CD14-positive monocyte (primary cell): ENCODE data around the gene HAVCR2. TPM values are rescaled to one million over a fixed set of nuclear protein-coding genes. Genes with fewer than 3 reads are reported as not detected.

Experiments
- DNase-seq, 3 donors: peaks; one replicate each; pipeline ENCODE4 v3.0.0-alpha.2; 2011 to 2022
- H2AFZ ChIP-seq: 2 replicates; pipeline ENCODE4 v1.6.0; 2012; ENCODE audit warnings: mild to moderate bottlenecking, low read depth, low read length, inconsistent platforms; ENCODE audit not compliant: insufficient read depth, poor library complexity, severe bottlenecking
- H3K27ac ChIP-seq, 2 donors: 1 replicate in 1 of 2; 2 replicates in 1 of 2; pipeline ENCODE4 v1.5.1; 2012 to 2013; ENCODE audit warnings: low read length in 2 of 2, control low read depth in 1 of 2, inconsistent platforms in 1 of 2, low read depth in 1 of 2, mild to moderate bottlenecking in 1 of 2
- H3K27me3 ChIP-seq, 2 donors: one replicate each; pipeline versions ENCODE4 v1.6.0 to v1.6.1; 2011 to 2013; ENCODE audit warnings: low read length in 2 of 2; ENCODE audit not compliant: control insufficient read depth in 2 of 2, insufficient read depth in 2 of 2
- H3K36me3 ChIP-seq, 2 donors: replicated peaks in 1 of 2; 1 replicate in 1 of 2; 2 replicates in 1 of 2; pipeline versions ENCODE4 v1.5.1 to v1.6.1; 2012 to 2013; ENCODE audit warnings: low read length in 2 of 2, control low read depth in 1 of 2, inconsistent platforms in 1 of 2, mild to moderate bottlenecking in 1 of 2; ENCODE audit not compliant: insufficient read depth in 2 of 2, control insufficient read depth in 1 of 2
- H3K4me1 ChIP-seq, 2 donors: 1 replicate in 1 of 2; 2 replicates in 1 of 2; pipeline versions ENCODE4 v1.5.1 to v1.6.1; 2012 to 2013; ENCODE audit warnings: low read length in 2 of 2, control low read depth in 1 of 2, inconsistent platforms in 1 of 2, mild to moderate bottlenecking in 1 of 2, moderate library complexity in 1 of 2; ENCODE audit not compliant: insufficient read depth in 2 of 2, control insufficient read depth in 1 of 2
- H3K4me2 ChIP-seq: replicated peaks from 2 replicates; pipeline ENCODE3; 2012; ENCODE audit warnings: low read length, moderate library complexity, mild to moderate bottlenecking; ENCODE audit not compliant: poor library complexity, severe bottlenecking; ENCODE audit errors: extremely low read depth
- H3K4me3 ChIP-seq, 3 experiments: fragments of 200-600 bp in 1 of 3; sonication (generic) in 1 of 3; replicated peaks in 1 of 3; 1 replicate in 2 of 3; 2 replicates in 1 of 3; pipeline ENCODE4 v1.5.1; 2011 to 2013; ENCODE audit warnings: low read length in 3 of 3, mild to moderate bottlenecking in 3 of 3, control low read depth in 2 of 3, low read depth in 2 of 3, inconsistent platforms in 1 of 3, moderate library complexity in 1 of 3
- H3K79me2 ChIP-seq: 2 replicates; pipeline ENCODE4 v1.6.0; 2012; ENCODE audit warnings: mild to moderate bottlenecking, control low read depth, inconsistent platforms, low read length, moderate library complexity; ENCODE audit not compliant: insufficient read depth
- H3K9ac ChIP-seq: 2 replicates; pipeline ENCODE4 v1.6.0; 2017; ENCODE audit warnings: low read length, mild to moderate bottlenecking; ENCODE audit not compliant: insufficient read depth, poor library complexity, severe bottlenecking
- H3K9me3 ChIP-seq, 2 donors: replicated peaks in 1 of 2; 1 replicate in 1 of 2; 2 replicates in 1 of 2; pipeline versions ENCODE4 v1.5.1 to v1.6.1; 2012 to 2013; ENCODE audit warnings: low read length in 2 of 2, control low read depth in 1 of 2; ENCODE audit not compliant: control insufficient read depth in 1 of 2, insufficient read depth in 1 of 2
- H4K20me1 ChIP-seq: 2 replicates; pipeline ENCODE4 v1.6.0; 2012; ENCODE audit warnings: mild to moderate bottlenecking, low read length, control low read depth, moderate library complexity; ENCODE audit not compliant: insufficient read depth
- H3K27ac Mint-ChIP-seq, 7 donors: one replicate each; pipeline ENCODE4 v1.8.0; 2020; ENCODE audit warnings: mild to moderate bottlenecking in 7 of 7, mixed read lengths in 7 of 7, moderate library complexity in 6 of 7, inconsistent platforms in 2 of 7
- H3K27me3 Mint-ChIP-seq, 3 donors: one replicate each; pipeline ENCODE4 v1.8.0; 2021 to 2022; ENCODE audit warnings: low read depth in 3 of 3, mild to moderate bottlenecking in 3 of 3, mixed read lengths in 3 of 3, moderate library complexity in 3 of 3, inconsistent platforms in 1 of 3
- H3K36me3 Mint-ChIP-seq, 2 donors: one replicate each; pipeline ENCODE4 v1.8.0; 2020; ENCODE audit warnings: mixed read lengths in 2 of 2, inconsistent platforms in 1 of 2, mild to moderate bottlenecking in 1 of 2
- H3K4me1 Mint-ChIP-seq: one replicate; pipeline ENCODE4 v1.8.0; 2020; ENCODE audit warnings: mild to moderate bottlenecking, mixed read lengths
- H3K4me3 Mint-ChIP-seq, 2 donors: one replicate each; pipeline ENCODE4 v1.8.0; 2020; ENCODE audit warnings: mild to moderate bottlenecking in 2 of 2, mixed read lengths in 2 of 2, moderate library complexity in 1 of 2
- H3K9me3 Mint-ChIP-seq, 7 donors: one replicate each; pipeline ENCODE4 v1.8.0; 2020 to 2022; ENCODE audit warnings: mixed read lengths in 7 of 7, mild to moderate bottlenecking in 6 of 7, moderate library complexity in 6 of 7, inconsistent platforms in 2 of 7
- WGBS: methylation state at CpG from one replicate; pipeline ENCODE4 v1.1.5; 2013; ENCODE audit warnings: missing lambda C conversion rate; ENCODE audit not compliant: insufficient coverage; 5-methylcytosine and 5-hydroxymethylcytosine counted together
- intact Hi-C, 2 donors: fragments of 100-400 bp; cut with micrococcal nuclease; formaldehyde crosslinking; loops; one replicate each; pipeline versions ENCODE4 v1.15.0 to v1.15.1; 2023
- polyA plus RNA-seq, 3 donors: library from polyadenylated mRNA; depleted of rRNA in 1 of 3; unstranded in 2 of 3; stranded (reverse) in 1 of 3; fragments of 300-500 nt in 2 of 3; fragments of >200 nt in 1 of 3; fragmentation: Illumina TruSeq in 2 of 3; gene quantifications; 1 replicate in 2 of 3; 2 replicates in 1 of 3; pipeline ENCODE4 v1.2.3, GENCODE V29; 2012 to 2021
- TF ChIP-seq, protein P1 (sequence below): fragments of 200-600 bp; IDR thresholded peaks from one replicate; pipeline ENCODE4 v1.8.0; 2022; ENCODE audit warnings: antibody characterized with exemption, mild to moderate bottlenecking

The HAVCR2 gene
- polyA plus RNA-seq, 3 donors = 33.1 to 56.8 (median 45.0) TPM

DNA sequence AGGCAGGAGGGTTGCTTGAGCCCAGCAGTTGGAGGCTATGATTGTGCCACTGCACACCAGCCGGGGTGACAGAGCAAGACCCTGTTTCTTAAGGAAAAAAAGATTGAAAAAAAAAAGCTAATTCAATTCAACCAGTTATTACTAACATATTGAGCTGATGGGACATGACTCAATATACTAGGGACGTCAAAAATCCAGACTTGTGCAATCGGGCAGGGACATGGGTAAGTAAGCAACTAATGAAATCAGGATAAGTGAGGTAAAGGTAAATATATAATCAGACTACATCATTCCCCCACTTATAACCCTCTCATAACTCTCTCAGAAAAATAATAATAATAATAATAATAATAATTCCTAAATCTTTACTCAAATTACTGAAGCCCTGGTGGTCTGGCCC lies 49.0 kb downstream of the HAVCR2 start:
- peak overlapping the region in 1 of 7 donors; percentile 25 for H3K27ac Mint-ChIP-seq
- H3K4me3 Mint-ChIP-seq = no peak overlapping the region
- Histone ChIP-seq H3K4me3 (no peak overlapping the region), H3K27me3 (no peaks in the 10 kb centered on the region), H3K9ac (no peak overlapping the region), H4K20me1 (no peaks in the 10 kb centered on the region), H3K4me2 (no peak overlapping the region), H3K9me3 (no peaks in the 10 kb centered on the region), H2AFZ (no peak overlapping the region), H3K79me2 (no peaks in the 10 kb centered on the region), H3K4me1 (no peaks in the 10 kb centered on the region), H3K27ac (no peak overlapping the region), H3K36me3 (no peaks in the 10 kb centered on the region)
- no peaks in the 10 kb centered on the region for H3K36me3 Mint-ChIP-seq
- peaks cover 0 to 6% (median 1%) of the 10 kb centered on the region in 7 donors for H3K9me3 Mint-ChIP-seq
- TF ChIP-seq, protein P1, sequence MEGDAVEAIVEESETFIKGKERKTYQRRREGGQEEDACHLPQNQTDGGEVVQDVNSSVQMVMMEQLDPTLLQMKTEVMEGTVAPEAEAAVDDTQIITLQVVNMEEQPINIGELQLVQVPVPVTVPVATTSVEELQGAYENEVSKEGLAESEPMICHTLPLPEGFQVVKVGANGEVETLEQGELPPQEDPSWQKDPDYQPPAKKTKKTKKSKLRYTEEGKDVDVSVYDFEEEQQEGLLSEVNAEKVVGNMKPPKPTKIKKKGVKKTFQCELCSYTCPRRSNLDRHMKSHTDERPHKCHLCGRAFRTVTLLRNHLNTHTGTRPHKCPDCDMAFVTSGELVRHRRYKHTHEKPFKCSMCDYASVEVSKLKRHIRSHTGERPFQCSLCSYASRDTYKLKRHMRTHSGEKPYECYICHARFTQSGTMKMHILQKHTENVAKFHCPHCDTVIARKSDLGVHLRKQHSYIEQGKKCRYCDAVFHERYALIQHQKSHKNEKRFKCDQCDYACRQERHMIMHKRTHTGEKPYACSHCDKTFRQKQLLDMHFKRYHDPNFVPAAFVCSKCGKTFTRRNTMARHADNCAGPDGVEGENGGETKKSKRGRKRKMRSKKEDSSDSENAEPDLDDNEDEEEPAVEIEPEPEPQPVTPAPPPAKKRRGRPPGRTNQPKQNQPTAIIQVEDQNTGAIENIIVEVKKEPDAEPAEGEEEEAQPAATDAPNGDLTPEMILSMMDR = no peak
- H3K27me3 Mint-ChIP-seq = peaks cover 2 to 5% (median 3%) of the 10 kb centered on the region in 3 donors
- intact Hi-C loops = no loop called here
- DNase-seq = peak in 1 of 3 donors; percentile 11
- no CpG with 5 or more reads among the region's 3 CpGs for WGBS
- H3K4me1 Mint-ChIP-seq = no peaks in the 10 kb centered on the region

DNA sequence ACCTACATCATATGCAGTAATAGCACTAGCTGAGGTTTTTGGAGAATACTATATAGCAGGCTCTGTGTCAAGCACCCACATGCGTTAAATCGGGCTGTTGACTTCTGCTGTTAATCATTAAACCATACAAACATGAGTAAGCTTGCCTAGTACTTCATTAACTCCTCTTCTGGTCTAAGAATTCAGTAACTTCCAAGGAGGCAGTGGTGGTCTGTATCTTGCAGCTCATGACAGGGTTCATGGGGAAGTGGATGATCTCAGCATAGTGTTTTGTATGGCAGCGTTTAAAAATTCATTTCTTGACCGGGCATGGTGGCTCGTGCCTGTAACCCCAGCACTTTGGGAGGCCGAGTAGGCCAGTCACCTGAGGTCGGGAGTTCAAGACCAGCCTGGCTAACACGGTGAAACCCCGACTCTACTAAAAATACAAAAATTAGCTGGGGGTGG lies 49.7 kb downstream of the HAVCR2 start, which contains the start of gene HAVCR1:
Gene HAVCR1, minus strand, starts transcription at position 24 of the 447 bp plus-strand sequence. CDS start 1,173 bp downstream, outside the sequence.
- H3K4me2 ChIP-seq = no peak within 1 kb of the TSS
- no peaks in the 10 kb centered on the region for H3K27me3 ChIP-seq
- no peak within 1 kb of the TSS for H3K27ac ChIP-seq
- Mint-ChIP-seq H3K4me1 (no peaks in the 10 kb centered on the region), H3K9me3 (peaks cover 0 to 4% (median 0%) of the 10 kb centered on the region in 7 donors), H3K27ac (peak within 1 kb of the TSS in 3 of 7 donors; percentile 24 to 38 (median 25)), H3K27me3 (peaks cover 1 to 5% (median 3%) of the 10 kb centered on the region in 3 donors), H3K36me3 (no peaks in the 10 kb centered on the region), H3K4me3 (no peak within 1 kb of the TSS)
- no peaks in the 10 kb centered on the region for H3K9me3 ChIP-seq
- intact Hi-C loops = no loop called here
- TF ChIP-seq, protein P1 = no peak
- no peak within 1 kb of the TSS for H3K4me3 ChIP-seq
- H2AFZ ChIP-seq = no peak within 1 kb of the TSS
- H3K4me1 ChIP-seq = no peaks in the 10 kb centered on the region
- H4K20me1 ChIP-seq = no peaks in the 10 kb centered on the region
- no peaks in the 10 kb centered on the region for H3K79me2 ChIP-seq
- DNase-seq = no peak
- WGBS = 84% methylated on average over 5 of the region's 9 CpGs
- no peak within 1 kb of the TSS for H3K9ac ChIP-seq
- no peaks in the 10 kb centered on the region for H3K36me3 ChIP-seq
